GM21423 (cell line): ENCODE measurements around the gene IMMT.

Experiments
- ATAC-seq: cut with Tn5 transposase; IDR thresholded peaks from one replicate; pipeline ENCODE4 v1.9.1; 2021; ENCODE audit warnings: mild to moderate bottlenecking, moderate library complexity; ENCODE audit not compliant: unreplicated experiment

IMMT gene

GRCh38 chr2:86094229-86094628, 101.0 kb downstream of the IMMT start:
- no peak for ATAC-seq
